G401 (cell line): ENCODE data around the gene PSRC1. TPM values are rescaled to one million over a fixed set of nuclear protein-coding genes. Genes with fewer than 3 reads are reported as not detected.
"Not testable (repeated sequence)": the region's sequence is repeated elsewhere in the genome, so short reads cannot be mapped to it uniquely, and the experiment has no call there.

Experiments used
- DNase-seq: peaks from one replicate; pipeline ENCODE4 v3.0.0-alpha.2; 2015; ENCODE audit warnings: low spot score
- in situ Hi-C: cut with HindIII; loops from 2 replicates; pipeline ENCODE4 v1.10.0; 2016; ENCODE audit warnings: low sequenced_read_pairs, mixed read lengths
- total RNA-seq: library from RNA; depleted of rRNA; stranded (reverse); fragments of >200 nt; shearing (Covaris generic); gene quantifications from 2 replicates; pipeline ENCODE4 v1.2.3, GENCODE V29; 2014

PSRC1 gene
- total RNA-seq, 1 experiment from 2014 or later, result 58.2 TPM

DNA sequence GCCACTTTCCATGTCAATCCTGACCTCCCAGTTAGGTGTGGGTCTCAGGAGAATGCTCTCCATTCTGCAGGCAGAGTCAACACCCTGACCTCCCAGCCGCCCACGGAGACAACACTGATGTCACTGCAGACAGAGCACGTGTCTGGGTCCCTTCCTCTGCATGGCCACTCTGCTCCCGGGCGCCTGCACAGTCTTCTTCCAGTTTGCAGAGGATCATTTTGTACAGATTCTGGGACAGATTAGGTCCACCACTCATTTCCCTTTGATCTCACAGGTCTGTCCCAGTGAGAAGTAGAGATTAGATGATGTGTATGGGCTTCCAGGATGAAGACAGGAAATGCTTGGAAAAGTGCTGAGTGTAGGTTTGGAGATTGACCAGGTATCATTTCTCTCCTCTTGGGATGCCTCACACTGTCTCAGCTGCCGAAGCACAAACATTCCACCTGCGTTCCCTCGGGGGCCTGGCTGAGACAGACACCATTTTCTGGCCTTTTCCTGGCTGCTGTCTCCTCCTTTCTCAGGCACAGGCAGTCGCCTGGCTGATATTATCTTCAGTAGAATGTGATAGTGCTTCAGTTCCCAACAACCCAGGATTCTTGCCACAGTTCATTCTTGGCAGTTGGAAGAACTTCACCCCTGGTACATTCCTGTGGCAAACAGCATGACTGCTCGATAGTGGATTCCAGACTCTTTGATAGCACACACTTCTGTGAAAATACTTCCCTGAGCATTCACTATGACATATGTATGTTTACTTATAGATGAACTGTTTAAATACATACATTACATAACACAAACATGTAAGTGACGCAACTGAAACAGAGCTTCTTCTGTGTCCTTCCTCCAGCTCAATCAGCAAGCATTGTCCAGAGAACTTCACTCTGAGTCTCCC lies 16.0 kb upstream of the PSRC1 start:
- in situ Hi-C loops, result no loop called here
- peak; percentile 32 for DNase-seq

DNA sequence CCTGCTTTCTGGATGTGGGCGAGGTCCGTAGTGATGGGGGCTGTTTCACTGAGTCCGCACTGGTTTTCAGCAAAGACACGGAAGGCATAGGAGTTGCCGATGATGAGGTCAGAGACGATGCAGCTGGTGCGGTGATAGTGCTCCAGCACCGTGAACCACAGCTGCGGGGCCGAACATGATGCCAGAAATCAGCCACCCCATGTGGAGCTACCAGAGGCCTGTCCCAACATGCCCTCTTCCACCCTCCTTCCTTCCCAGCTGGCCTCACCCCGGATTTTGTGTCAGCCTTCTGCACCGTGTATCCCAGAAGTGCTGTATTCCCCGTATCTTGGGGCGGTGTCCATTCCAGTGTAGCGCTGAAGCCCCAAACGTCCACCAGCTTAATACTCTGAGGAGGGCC lies 13.8 kb upstream of the PSRC1 start:
- DNase-seq, result no peak
- in situ Hi-C loops, result no loop called here

DNA sequence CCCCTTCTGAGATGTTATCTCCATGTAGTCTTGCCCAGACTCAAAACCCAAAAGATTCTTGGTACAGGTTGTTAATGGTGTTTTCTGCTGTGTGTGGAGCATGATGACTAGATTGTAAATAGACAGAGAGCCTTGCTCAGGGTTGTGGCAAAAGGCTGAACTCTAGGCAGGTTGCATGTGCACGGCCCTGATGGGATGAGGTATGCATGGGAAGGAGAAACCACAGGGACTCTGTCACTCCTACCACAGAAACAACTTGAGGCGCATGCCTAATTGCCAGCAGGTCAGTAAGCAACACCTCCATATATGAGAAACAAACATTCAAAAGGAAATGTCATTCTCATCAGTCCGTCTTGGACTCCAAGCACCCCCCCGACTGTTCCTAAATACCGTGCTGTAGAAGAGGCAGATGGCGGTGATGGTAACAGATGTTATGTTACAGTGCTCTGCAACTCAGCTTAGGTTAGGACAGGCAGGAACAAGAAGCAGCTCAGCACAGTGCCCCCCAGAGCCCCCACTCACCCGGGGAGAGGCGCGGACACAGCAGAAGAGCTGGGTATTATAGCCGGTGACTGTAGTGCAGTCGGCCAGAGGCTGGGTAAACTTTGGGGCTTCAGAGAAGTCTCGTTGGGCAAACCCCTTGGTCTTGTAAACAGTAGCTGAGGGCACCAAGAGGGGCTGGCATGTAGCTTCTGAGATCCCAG lies 12.9 kb upstream of the PSRC1 start:
- no peak for DNase-seq
- in situ Hi-C loops, result no loop called here

DNA sequence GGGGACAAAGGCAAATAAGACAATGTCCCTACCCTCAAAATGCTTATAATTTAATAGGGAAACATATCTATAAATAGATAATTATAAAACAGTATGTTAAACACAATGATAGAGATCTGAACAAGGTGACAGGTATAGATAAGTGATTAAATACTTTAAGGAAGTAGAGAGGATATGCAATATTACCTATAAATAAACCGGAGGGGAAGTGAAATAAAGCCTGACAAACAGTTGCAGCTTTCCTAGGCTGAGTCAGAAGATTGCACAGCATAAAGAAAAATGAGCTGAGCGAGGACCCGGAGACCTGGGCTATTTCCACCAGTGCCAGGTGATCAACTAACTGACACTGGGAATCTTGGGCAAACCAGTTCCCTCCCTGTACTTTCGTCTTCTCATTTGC lies 11.5 kb upstream of the PSRC1 start:
- no peak for DNase-seq
- in situ Hi-C loops, result no loop called here

DNA sequence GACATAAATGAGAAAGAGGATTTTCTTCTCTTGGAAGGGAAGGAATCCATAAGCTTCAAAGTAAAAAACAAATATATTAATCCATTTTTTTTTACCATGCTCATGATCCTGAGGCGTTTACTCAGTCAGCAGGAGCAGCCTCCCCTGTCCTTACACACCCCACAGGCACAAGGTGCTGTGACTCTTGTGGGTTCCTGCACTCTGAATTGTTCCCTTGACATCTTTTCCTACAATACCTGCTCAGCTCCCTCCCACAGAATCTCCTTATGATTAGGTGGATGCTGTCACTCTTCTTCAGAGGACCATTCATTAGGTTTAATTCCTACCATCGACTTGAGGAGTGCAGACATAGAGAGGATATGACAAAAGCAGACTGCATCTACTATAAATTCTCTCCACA lies 10.1 kb upstream of the PSRC1 start:
- no peak for DNase-seq
- in situ Hi-C loops, result no loop called here

DNA sequence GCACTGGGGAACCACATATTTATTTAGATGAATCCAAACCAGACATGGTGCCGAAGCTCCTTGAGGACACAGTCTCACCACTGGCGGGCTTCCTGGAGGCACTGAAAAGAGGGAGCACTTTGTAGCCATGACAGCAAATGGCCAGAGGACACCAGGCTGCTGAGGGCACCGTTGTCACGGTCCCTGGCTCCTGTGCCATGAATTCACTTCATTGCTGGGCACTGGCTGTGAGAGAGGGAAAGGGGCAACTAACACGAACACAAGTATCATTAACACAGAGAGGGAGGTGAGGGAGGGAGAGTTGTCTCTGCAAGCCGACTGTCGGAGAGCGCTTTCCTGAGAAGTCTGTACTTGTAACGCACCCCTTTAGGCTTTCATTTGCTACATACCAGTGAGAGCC lies 9.4 kb upstream of the PSRC1 start:
- no peak for DNase-seq
- in situ Hi-C loops, result no loop called here

DNA sequence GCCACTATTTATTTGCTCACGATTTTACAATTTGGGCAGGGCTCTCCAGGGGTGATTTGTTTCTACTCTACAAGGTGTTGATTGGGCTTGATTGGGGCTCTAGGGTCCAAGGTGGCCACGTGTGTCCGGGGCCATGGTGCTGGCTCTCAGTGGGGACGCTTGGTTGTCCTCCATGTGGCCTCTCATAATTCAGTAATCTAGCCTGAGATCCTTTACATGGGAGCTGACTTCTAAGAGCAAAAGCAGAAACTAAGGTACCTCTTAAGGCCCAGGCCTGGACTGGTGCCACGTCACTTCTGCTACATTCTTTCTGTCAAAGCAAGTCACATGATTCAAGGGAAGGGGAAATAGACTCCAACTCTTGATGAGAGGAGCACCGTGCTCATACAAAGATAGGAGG lies 8.1 kb upstream of the PSRC1 start:
- no peak for DNase-seq
- in situ Hi-C loops, result no loop called here

DNA sequence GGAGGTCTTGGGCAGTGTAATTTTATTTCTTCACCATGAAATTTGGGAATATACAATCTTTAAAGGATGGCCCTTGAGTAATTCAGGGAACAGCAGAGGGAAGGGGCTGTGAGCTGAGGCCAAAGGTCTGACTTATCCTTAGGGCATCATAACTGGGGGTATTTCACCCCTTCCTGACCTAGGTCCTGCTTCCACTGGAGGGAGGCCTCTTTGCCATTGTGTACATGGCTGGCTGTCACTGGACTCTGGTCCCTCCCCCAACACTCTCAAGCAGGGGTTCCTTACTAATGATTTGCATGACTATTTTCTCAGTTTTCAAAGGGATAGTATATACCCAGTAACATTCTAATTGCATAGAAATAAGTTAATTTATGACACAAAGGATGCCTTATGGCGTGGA lies 7.2 kb upstream of the PSRC1 start:
- in situ Hi-C loops, result no loop called here
- no peak for DNase-seq

DNA sequence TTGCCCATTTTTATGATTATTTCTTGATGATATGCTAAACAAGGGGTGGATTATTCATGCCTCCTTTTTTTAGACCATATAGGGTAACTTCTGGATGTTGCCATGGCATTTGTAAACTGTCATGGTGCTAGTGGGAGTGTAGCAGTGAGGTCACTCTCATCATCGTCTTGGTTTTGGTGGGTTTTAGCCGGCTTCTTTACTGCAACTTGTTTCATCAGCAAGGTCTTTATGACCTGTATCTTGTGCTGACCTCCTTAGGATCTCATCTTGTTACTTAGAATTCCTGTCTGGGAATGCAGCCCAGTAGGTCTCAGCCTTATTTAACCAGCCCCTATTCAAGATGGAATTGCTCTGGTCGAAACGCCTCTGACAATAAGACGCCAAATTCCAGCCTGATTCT lies 3.8 kb upstream of the PSRC1 start:
- DNase-seq, in situ Hi-C loops: not testable (repeated sequence)

DNA sequence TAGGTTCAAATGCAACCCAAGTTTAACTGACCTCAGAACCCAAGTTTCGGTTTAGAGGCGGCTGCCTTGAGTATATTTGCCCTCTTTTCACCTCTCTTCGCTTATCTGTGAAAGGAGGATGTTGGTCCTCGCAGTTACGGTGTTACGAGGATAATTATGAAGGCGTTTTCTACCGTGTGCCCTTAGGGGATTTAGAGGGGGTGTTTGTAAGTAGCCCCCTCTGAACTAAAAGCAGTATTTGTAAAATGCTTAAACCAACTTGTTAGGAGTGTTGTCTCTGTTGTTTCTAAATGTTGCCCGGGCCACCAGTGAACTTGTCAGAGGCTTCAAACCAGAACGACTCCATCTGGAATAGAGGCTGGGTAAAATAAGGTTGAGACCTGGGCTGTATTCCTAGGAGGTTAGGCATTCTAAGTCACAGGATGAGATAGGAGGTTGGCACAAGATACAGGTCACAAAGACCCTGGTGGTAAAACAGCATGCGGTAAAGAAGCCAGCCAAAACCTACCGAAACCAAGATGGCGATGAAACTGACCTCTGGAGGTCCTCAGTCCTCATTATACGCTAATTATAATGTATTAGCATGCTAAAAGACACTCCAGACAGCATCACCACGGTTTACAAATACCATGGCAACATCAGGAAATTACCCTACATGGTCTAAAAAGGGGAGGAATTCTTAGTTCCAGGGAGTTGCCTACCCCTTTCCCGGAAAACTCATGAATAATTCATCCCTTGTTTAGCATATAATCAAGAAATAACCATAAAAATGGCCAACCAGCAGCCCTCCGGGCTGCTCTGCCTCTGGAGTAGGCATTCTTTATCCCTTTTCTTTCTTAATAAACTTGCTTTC lies 1.0 kb upstream of the PSRC1 start:
- no peak for DNase-seq
- in situ Hi-C loops, result no loop called here

DNA sequence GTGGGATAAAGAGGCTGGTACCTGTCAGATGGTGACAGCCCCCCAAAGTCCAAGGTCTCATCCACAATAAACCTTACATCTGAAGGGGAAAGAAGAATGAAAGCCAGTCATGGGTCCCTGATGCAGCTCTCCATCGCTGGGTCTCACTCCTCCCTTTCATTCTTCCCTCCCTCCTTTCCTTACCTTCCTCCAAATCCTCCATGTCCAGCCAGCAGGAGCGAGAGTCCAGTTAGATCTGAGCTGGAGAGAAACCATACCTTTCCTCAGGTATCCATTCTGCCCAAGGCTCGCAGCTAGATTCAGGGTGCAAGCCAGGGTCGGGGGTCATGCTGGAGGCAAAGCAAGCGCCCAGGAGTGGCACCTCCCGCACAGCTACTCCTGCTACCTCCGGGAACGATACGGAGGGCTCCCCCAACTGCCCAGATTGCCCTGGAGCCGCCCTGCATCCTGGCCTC lies 421 bp downstream of the PSRC1 start:
- DNase-seq, result no peak
- in situ Hi-C loops, result no loop called here

DNA sequence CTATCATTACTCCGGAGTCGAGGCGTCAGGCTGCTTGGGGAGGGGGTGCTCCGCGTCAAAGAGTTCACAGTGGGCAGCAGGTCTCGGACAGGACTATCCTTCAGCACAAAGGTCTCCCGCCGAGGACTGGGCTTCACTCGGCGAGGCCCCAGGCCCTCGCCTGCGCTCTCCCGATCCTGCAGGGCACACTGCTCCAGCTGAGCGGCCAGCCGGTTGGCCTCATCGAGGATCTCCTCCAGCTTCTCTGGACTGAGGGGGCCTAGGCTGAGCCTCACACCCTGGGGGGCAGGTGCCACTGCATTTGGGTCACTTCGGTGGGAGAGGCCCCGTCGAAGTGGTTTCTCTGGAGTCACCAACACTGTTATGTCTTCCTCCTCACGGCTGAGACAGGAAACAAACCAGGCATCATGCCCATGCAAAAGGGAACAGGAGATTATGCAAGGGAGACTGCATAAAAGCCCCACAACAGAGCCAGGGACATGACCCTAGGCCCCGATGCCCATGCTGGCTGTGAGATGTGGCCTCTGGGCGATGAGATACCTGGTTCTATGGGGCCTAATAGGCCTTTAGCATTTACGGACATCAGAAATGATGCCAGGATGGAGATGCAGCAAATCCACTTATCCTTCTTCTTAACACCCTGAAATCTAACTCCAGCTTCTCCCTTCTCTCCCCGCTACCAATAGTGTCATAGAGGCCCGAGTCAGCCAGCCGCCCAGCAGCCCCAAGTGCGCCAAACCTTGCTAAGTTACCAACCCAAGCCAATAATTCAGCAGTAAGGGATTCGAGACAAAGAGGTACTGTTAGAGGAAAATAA lies 1.1 kb downstream of the PSRC1 start:
- in situ Hi-C loops, result no loop called here
- DNase-seq, result no peak

DNA sequence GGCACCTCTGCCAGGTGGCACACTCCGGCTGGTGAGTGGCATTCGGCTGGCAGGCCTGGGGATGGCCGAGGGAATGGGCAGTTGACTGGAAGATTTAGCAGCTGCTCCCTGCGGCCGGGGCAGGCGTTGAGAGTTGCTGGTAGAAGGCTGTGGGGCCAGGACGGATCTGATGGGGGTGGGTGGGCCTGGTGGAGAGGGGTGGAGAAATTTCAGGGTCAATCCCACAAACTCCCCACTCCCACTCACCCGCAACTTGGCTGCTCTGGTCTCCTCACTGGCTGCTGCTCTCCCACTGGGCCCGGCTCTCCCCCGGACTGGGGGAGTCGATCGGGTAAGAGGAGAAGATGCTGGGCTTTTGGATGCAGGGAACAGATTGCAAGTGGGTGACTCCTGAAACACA lies 2.1 kb downstream of the PSRC1 start:
- DNase-seq, result no peak
- in situ Hi-C loops, result no loop called here

DNA sequence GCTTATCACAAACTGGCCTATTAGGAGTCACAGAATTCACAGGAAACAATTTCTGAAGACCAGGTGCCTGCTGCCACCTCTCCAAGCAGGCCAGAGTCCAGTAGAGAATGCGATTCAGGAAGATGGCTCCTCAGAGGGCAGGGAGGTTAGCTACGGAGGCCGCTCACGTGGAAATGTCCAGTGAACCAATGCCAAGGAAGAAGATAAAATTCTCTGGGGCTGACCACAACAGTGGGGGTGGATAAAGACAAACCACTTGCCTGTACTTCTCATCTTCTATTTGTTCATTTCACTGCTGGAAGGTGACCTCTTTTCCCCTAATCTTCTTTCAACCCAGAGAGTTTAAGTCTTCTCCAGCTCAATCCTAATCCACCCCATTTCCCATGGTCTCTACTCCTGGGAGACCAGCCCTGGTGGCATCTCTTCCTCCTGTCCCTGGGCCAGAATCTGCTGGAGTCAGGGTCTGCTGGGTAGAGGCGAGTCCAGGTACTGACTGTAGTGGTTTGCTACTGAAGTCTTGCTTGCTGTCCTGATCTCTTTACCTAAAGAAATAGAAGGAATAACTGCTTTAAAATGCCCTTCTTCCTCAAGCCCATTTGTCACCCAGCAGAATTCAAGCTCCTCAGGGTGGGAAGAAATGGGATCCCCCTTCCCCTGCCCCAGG lies 3.2 kb downstream of the PSRC1 start:
- DNase-seq, result no peak
- in situ Hi-C loops, result no loop called here

DNA sequence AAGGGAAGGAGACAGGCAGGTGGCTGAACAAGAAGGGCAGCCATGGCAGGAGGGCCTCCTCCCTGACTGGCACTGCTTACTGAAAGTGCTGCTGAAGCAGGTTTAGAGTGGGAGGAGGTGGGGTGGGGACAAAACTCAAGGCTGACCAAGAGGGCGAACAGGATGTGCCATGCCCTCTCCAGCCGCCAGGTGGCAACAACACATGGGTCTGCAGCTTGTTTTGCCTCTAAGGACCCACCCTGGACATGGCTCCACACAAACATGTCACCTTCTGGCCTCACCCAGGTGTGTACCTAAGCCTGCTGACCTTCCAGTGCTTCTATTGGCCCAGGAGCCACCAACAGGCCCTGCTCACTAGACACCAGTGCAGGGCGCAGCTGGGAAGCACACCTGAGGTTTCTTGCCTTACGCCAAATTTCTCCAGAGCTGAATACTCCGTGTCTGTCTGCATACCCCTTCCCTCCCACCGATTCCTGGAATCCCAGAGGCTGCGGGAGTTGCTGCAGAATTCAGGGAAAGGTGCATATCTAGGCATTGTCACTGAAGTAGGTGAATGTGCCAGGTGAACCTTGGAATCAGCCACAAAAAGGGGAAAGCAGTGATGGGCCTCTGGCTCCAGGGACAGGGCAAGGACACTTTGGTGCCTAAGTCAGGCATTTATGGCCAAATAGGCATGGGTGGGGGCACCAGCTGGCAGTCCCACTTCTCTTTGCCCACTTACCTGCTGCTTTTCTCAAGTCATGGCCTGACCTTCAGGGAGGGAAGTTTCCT lies 5.3 kb downstream of the PSRC1 start:
- in situ Hi-C loops, result no loop called here
- DNase-seq, result peak; percentile 74

DNA sequence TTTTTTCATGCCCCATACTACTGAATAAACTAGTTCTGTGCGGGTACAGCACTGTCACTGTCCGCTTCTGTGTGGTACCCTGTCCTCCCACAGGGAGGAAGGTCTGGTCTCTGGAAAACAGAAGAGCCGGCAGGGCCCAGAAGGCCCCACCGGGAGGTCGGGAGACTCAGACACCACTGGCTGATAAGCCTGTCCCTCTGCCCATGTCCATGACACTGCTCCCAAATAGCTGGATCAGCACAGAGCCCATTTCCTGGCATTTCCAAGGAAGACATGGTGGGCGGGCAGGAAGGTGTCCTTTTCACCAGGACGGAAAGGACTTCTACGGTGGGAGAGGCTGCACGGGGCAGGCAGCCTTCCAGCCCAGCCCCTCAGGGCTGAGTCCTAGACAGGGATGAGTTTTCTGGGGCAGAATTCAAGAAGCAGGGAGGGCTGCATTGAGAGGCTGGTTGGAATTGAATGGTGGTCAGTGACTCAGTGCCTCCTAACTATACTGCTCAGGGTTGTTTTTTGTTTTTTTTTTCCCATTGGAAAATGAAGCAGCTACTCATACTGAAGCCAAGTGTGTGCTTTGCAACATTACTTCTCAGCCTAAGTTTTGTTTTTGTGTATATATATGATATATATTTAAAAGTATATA lies 7.1 kb downstream of the PSRC1 start:
- in situ Hi-C loops, result no loop called here
- no peak for DNase-seq
